ENCODE results near the gene TJAP1. TPM values are rescaled to one million over a fixed set of nuclear protein-coding genes. Genes with fewer than 3 reads are reported as not detected.

The TJAP1 gene
- total RNA-seq, 1 experiment from 2014 or later = 20.4 TPM

GRCh38 chr6:43504756-43505593, 27.6 kb downstream of the TJAP1 start:
- DNase-seq (ENCODE audit: low spot score) = no peak

DNA sequence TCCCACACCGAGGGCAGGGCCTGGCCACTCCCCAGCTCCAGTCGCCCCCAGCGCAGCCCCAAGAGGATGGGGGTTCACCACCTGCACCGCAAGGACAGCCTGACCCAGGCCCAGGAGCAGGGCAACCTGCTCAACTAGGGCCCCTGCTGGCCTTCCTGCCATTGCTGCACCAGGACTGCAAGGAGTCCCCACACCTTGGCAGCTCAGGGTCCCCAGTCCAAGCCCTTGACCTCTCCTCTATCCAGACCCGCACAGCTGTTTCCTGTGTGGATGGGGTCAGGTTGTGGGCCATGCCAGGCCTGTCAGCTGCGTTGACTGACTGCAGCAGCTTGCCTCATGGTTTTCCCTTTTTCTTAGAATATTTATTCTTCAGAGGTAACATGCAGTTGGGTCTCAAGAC, 28.3 kb downstream of the TJAP1 start:
- DNase-seq (ENCODE audit: low spot score) = no peak

DNA sequence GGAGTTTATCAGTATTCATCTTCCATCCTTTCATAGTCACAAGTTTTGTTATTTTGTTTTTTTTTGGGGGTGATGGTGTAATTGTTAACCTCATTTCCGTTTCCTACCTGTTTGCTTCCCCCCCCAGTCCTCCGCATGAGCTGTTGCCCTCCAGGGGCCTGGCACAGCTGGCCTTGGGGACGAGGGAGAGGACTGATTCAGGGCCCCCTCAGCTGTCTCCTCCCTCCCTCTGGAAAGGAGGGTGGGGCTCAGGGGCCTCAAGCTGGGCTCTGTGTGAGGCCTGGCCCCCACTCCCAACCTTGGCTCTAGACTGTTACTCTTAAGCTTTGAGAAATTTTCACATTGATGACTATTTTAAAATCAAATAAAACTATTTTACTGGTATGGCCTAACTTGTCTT, 28.8 kb downstream of the TJAP1 start:
- DNase-seq (ENCODE audit: low spot score) = no peak

GRCh38 chr6:43506667-43507471, 29.5 kb downstream of the TJAP1 start:
- DNase-seq (ENCODE audit: low spot score) = peak; percentile 92

GRCh38 chr6:43508481-43509141, 31.2 kb downstream of the TJAP1 start:
- DNase-seq (ENCODE audit: low spot score) = no peak

DNA sequence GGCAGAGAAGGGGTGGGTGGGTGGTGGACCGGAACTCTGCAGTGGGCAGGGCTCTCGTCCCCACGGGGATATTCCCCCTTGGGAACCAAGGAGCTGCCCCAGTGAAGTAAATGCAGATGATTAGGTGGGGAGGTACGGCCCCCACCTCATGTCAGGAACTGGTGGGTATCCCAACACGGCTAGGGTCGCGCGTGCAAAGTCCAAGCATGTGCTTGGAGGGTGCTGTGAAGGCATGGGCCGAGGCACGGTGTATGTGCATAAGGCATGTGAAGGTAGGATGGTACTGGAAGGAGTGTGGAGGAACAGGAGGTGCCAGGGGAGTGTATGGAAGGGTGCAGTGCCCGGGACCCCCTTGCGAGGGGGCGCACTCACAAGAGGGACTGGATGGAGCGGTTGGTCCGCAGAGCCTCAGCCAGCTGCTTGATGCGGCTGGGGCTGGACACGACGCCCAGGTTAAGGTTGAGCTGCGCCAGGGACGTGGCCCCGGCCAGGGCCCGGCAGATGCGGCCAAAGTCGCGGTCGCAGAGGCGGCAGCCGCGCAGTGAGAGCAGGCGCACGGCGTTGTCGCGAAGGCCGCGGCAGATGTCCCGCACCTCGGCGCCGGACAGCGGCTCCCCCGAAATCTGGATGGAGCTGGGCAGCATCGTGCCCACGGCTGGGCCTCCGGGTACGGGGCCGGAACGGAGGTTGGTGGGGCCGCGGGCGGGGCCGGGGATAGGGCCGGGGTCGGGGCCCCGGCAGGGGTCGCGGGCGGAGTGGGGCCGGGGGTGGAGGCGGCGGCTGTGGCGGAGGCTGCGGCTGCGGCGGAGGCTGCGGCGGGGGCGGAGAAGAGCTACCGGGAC, 32.0 kb downstream of the TJAP1 start:
- no peak for DNase-seq (ENCODE audit: low spot score)

GRCh38 chr6:43509984-43510826, 32.8 kb downstream of the TJAP1 start, which contains the start of gene LRRC73:
Gene LRRC73 (minus strand): TSS chr6:43510346. CDS start chr6:43509785, 561 bp downstream.
- DNase-seq (ENCODE audit: low spot score) = peak; percentile 86

GRCh38 chr6:43510827-43511163, 33.4 kb downstream of the TJAP1 start:
- peak; percentile 64 for DNase-seq (ENCODE audit: low spot score)

- DNase-seq (ENCODE audit: low spot score) = no peak
These were observed 34.5 kb downstream of the TJAP1 start for GRCh38 chr6:43511824-43512415.

DNA sequence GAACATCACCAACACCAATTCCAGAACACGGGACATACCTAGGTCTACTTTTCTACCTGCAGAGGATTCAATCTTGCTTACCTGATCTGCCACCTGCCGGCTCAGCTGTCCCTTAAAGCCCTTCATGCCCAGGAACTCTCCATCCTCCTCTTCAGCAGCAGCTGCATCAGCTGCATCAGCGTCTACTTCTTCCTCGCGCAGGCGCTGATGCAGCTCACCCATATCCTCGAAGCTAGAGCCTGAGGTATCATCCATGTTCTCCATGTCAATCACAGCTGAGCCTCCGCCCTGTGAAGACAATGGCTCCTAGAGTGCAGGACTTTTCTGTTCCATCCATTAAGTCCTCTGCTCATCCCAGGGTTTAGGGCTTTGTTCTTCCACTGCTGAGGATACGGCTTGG, 38.4 kb downstream of the TJAP1 start:
- no peak for DNase-seq (ENCODE audit: low spot score)

- DNase-seq (ENCODE audit: low spot score) = no peak
These were observed 39.0 kb downstream of the TJAP1 start for GRCh38 chr6:43516367-43516696.

GRCh38 chr6:43516697-43517504, 39.5 kb downstream of the TJAP1 start, which contains the start of the genes POLR1C and YIPF3:
Gene POLR1C (plus strand): TSS chr6:43517089. CDS start chr6:43517110, 21 bp downstream.
Gene YIPF3 (minus strand): TSS chr6:43516926. CDS start chr6:43516807, 119 bp downstream.
- DNase-seq (ENCODE audit: low spot score) = peak; percentile 99

DNA sequence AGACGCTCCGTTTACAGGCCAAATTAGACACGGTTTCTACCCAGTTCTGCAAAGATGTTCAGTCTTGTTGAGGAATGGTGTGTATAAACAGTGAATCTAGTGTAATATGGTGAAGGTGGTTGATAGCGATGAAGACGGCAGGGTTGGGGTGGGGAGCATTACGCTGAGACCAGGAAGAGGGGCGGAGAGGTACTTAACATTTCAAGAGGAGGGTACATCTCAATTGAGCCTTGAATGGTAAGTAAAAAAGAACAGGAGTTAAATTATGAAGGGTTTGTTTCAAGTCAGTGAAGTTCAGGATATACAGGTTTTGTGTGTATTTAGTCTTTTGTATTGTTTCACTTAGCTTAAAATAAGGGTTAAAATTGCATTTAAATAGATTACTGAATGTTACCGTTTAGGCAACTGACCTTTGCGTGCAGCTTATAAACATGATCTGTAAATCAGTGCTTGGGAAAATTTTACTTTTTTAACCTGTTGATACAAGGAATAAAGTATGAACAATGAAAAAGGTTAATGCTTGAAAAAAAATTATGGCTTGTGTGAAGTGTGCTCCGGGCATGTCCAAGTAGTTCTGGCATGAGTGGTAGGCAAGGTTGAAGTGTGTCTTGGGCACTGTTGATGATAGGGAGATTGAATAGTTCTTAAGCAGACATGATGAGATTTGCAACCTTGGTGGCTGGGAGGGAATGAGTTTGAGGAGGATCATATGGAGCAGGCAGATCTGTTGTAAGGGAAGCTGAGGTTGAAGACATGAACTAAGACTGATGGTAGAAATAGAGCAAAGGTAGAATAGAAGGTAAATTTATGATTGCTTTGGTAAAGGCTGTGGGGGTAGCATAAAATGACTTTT, 40.4 kb downstream of the TJAP1 start:
- DNase-seq (ENCODE audit: low spot score) = peak; percentile 26

GRCh38 chr6:43520097-43520496, 42.7 kb downstream of the TJAP1 start:
- no peak for DNase-seq (ENCODE audit: low spot score)

GRCh38 chr6:43521836-43522235, 44.5 kb downstream of the TJAP1 start:
- DNase-seq (ENCODE audit: low spot score) = no peak

DNA sequence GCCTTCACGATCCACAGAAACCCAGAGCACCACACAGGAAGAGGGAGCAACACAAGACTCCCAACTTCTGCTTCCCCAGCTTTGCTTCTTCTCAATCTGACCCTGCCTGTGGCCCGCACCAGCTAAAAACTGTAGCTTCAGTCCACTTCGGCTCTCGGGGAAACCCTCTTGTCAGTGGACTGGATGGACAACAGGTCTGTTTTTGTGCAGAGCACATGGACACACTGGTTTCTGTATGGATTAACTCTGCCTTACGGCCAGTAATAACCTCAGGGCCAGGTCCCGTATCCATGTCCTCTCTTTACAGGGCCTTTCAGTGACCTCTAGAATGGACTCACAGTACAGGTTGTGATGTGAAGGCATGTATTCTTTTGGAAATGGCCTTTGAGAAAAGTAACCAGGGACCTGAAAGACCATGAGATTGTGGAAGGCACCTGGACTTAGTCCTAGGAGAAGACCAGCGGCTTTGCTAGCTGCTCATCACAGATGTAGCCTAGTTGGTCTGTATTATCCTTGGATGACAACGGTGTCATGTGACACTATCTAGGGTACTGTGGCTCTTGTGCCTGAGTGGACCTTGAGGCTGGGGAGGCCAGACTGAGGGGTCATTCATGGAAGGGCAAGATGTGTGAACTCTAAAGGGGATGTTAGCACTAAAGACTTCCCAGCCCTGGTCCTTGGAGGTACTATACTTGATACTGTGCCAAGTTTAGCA, 45.3 kb downstream of the TJAP1 start:
- DNase-seq (ENCODE audit: low spot score) = no peak

- no peak for DNase-seq (ENCODE audit: low spot score)
These were observed 45.9 kb downstream of the TJAP1 start for GRCh38 chr6:43523284-43523683.

All from HT-29 (cell line).